Neural progenitor cell (in vitro differentiated cells): ENCODE measurements around the gene GNAI2. TPM values are rescaled to one million over a fixed set of nuclear protein-coding genes. Genes with fewer than 3 reads are reported as not detected.

Experiments used
- DNase-seq: peaks from one replicate; pipeline ENCODE4 v3.0.0-alpha.2; 2016; ENCODE audit warnings: low spot score
- H2AFZ ChIP-seq: fragments of 200-600 bp; sonication (generic); replicated peaks from 2 replicates; pipeline ENCODE4 v1.6.1; 2016; ENCODE audit warnings: antibody characterized with exemption
- H3F3A ChIP-seq: fragments of 200-600 bp; sonication (generic); 2 replicates; pipeline ENCODE4 v1.6.1; 2016; ENCODE audit warnings: antibody characterized with exemption, low read depth
- H3K27ac ChIP-seq: fragments of 200-600 bp; sonication (generic); 2 replicates; pipeline ENCODE4 v1.5.1; 2016; ENCODE audit warnings: mild to moderate bottlenecking
- H3K27me3 ChIP-seq: fragments of 200-600 bp; sonication (generic); 2 replicates; pipeline ENCODE4 v1.6.1; 2016; ENCODE audit warnings: mild to moderate bottlenecking, moderate library complexity
- H3K36me3 ChIP-seq: fragments of 200-600 bp; sonication (generic); 2 replicates; pipeline ENCODE4 v1.5.1; 2016
- H3K4me1 ChIP-seq: fragments of 200-600 bp; sonication (generic); 2 replicates; pipeline ENCODE4 v1.6.1; 2016; ENCODE audit warnings: mixed run types
- H3K4me2 ChIP-seq: fragments of 200-600 bp; sonication (generic); 2 replicates; pipeline ENCODE4 v1.6.1; 2016
- H3K4me3 ChIP-seq: fragments of 200-600 bp; sonication (generic); 2 replicates; pipeline ENCODE4 v1.5.1; 2016
- H3K79me2 ChIP-seq: fragments of 200-600 bp; sonication (generic); 2 replicates; pipeline ENCODE4 v1.6.1; 2016; ENCODE audit warnings: low read depth
- H3K9ac ChIP-seq: fragments of 200-600 bp; sonication (generic); 2 replicates; pipeline ENCODE4 v1.6.1; 2016
- H3K9me3 ChIP-seq: fragments of 200-600 bp; sonication (generic); 2 replicates; pipeline ENCODE4 v1.5.1; 2016; ENCODE audit warnings: low read depth
- H4K20me1 ChIP-seq: fragments of 200-600 bp; sonication (generic); 2 replicates; pipeline ENCODE4 v1.6.1; 2016; ENCODE audit warnings: low read depth
- H3K27ac Mint-ChIP-seq: 3 replicates; pipeline ENCODE4 v1.8.0; 2021; ENCODE audit warnings: mixed read lengths
- H3K27me3 Mint-ChIP-seq: 2 replicates; pipeline ENCODE4 v1.8.0; 2022; ENCODE audit warnings: low read depth, mild to moderate bottlenecking, inconsistent platforms, moderate library complexity, mixed read lengths; ENCODE audit not compliant: insufficient read depth
- H3K36me3 Mint-ChIP-seq: 3 replicates; pipeline ENCODE4 v1.8.0; 2021; ENCODE audit warnings: mixed read lengths
- H3K4me1 Mint-ChIP-seq: 3 replicates; pipeline ENCODE4 v1.8.0; 2021; ENCODE audit warnings: mixed read lengths
- H3K4me3 Mint-ChIP-seq: 3 replicates; pipeline ENCODE4 v1.8.0; 2021; ENCODE audit warnings: mild to moderate bottlenecking, moderate library complexity, mixed read lengths
- H3K9me3 Mint-ChIP-seq: 3 replicates; pipeline ENCODE4 v1.8.0; 2020; ENCODE audit warnings: mixed read lengths
- EZH2 ChIP-seq: fragments of 200-600 bp; sonication (generic); IDR thresholded peaks from 2 replicates; pipeline ENCODE4 v1.6.1; 2017; ENCODE audit warnings: antibody characterized with exemption, mild to moderate bottlenecking, moderate library complexity
- EZH2phosphoT487 ChIP-seq: fragments of 200-600 bp; sonication (generic); IDR thresholded peaks from 2 replicates; pipeline ENCODE4 v1.6.1; 2017; ENCODE audit warnings: antibody characterized with exemption
- total RNA-seq: library from RNA; depleted of rRNA; stranded (reverse); fragments of >200 nt; gene quantifications from 2 replicates; pipeline ENCODE4 v1.2.3, GENCODE V29; 2015; ENCODE audit warnings: low replicate concordance
- TF ChIP-seq, protein P1 (sequence below): fragments of 200-600 bp; sonication (generic); IDR thresholded peaks from 2 replicates; pipeline ENCODE4 v1.5.1; 2017; ENCODE audit warnings: antibody characterized with exemption, mild to moderate bottlenecking

The GNAI2 gene
- total RNA-seq, 1 donor from 2014 or later, result 249 TPM

GRCh38 chr3:50212502-50212901 lies 23.5 kb upstream of the GNAI2 start:
- no peaks in the 10 kb centered on the region for H4K20me1 ChIP-seq
- no peak for TF ChIP-seq EZH2phosphoT487
- TF ChIP-seq, protein P1, sequence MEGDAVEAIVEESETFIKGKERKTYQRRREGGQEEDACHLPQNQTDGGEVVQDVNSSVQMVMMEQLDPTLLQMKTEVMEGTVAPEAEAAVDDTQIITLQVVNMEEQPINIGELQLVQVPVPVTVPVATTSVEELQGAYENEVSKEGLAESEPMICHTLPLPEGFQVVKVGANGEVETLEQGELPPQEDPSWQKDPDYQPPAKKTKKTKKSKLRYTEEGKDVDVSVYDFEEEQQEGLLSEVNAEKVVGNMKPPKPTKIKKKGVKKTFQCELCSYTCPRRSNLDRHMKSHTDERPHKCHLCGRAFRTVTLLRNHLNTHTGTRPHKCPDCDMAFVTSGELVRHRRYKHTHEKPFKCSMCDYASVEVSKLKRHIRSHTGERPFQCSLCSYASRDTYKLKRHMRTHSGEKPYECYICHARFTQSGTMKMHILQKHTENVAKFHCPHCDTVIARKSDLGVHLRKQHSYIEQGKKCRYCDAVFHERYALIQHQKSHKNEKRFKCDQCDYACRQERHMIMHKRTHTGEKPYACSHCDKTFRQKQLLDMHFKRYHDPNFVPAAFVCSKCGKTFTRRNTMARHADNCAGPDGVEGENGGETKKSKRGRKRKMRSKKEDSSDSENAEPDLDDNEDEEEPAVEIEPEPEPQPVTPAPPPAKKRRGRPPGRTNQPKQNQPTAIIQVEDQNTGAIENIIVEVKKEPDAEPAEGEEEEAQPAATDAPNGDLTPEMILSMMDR, result peak; percentile 43
- no peaks in the 10 kb centered on the region for H3K36me3 ChIP-seq
- H3K27me3 Mint-ChIP-seq, result peaks cover 10% of the 10 kb centered on the region
- no peaks in the 10 kb centered on the region for H3K36me3 Mint-ChIP-seq
- no peak overlapping the region for H3K4me2 ChIP-seq
- no peak overlapping the region for H3K4me3 Mint-ChIP-seq
- H3K4me1 Mint-ChIP-seq, result peaks cover 9% of the 10 kb centered on the region
- H3K9me3 ChIP-seq, result no peaks in the 10 kb centered on the region
- no peaks in the 10 kb centered on the region for H3F3A ChIP-seq
- H3K27me3 ChIP-seq, result peaks cover 1% of the 10 kb centered on the region
- no peaks in the 10 kb centered on the region for H3K79me2 ChIP-seq
- peak overlapping the region; percentile 76 for H3K27ac Mint-ChIP-seq
- no peaks in the 10 kb centered on the region for H3K9me3 Mint-ChIP-seq
- DNase-seq, result peak; percentile 63
- no peak overlapping the region for H2AFZ ChIP-seq
- H3K27ac ChIP-seq, result no peak overlapping the region
- no peak overlapping the region for H3K4me3 ChIP-seq
- H3K4me1 ChIP-seq, result no peaks in the 10 kb centered on the region
- no peak overlapping the region for H3K9ac ChIP-seq

- Histone ChIP-seq H3K4me3 (no peak overlapping the region), H3K4me2 (no peak overlapping the region), H3K27me3 (no peaks in the 10 kb centered on the region), H4K20me1 (no peaks in the 10 kb centered on the region), H3K9ac (no peak overlapping the region), H3K36me3 (no peaks in the 10 kb centered on the region), H3F3A (no peaks in the 10 kb centered on the region), H3K27ac (no peak overlapping the region), H3K4me1 (no peaks in the 10 kb centered on the region), H3K9me3 (no peaks in the 10 kb centered on the region), H2AFZ (no peak overlapping the region), H3K79me2 (no peaks in the 10 kb centered on the region)
- Mint-ChIP-seq H3K4me1 (peaks cover 9% of the 10 kb centered on the region), H3K9me3 (no peaks in the 10 kb centered on the region), H3K27ac (no peak overlapping the region), H3K27me3 (peaks cover 8% of the 10 kb centered on the region), H3K4me3 (no peak overlapping the region), H3K36me3 (no peaks in the 10 kb centered on the region)
- DNase-seq, result no peak
- TF ChIP-seq, protein P1, result no peak
- TF ChIP-seq EZH2phosphoT487 (no peak), EZH2 (no peak)
Observed at GRCh38 chr3:50212971-50213370, 23.0 kb upstream of the GNAI2 start.

- no peaks in the 10 kb centered on the region for H3K4me1 ChIP-seq
- H3K4me1 Mint-ChIP-seq, result peaks cover 9% of the 10 kb centered on the region
- no peaks in the 10 kb centered on the region for H3F3A ChIP-seq
- DNase-seq, result no peak
- H3K27ac ChIP-seq, result no peak overlapping the region
- H3K27me3 Mint-ChIP-seq, result peaks cover 8% of the 10 kb centered on the region
- no peaks in the 10 kb centered on the region for H4K20me1 ChIP-seq
- no peaks in the 10 kb centered on the region for H3K27me3 ChIP-seq
- H3K4me2 ChIP-seq, result no peak overlapping the region
- no peak overlapping the region for H3K4me3 ChIP-seq
- H3K27ac Mint-ChIP-seq, result peak overlapping the region; percentile 46
- no peaks in the 10 kb centered on the region for H3K9me3 ChIP-seq
- no peak overlapping the region for H3K9ac ChIP-seq
- H3K4me3 Mint-ChIP-seq, result no peak overlapping the region
- no peaks in the 10 kb centered on the region for H3K36me3 Mint-ChIP-seq
- H3K79me2 ChIP-seq, result no peaks in the 10 kb centered on the region
- H3K36me3 ChIP-seq, result no peaks in the 10 kb centered on the region
- TF ChIP-seq, protein P1, result no peak
- no peak for TF ChIP-seq EZH2phosphoT487
- TF ChIP-seq EZH2, result no peak
- H2AFZ ChIP-seq, result no peak overlapping the region
- H3K9me3 Mint-ChIP-seq, result no peaks in the 10 kb centered on the region
Observed at GRCh38 chr3:50213373-50213772, 22.6 kb upstream of the GNAI2 start.
